SU-DHL-6 (cell line): Measurements from ENCODE around the gene MPND.

Source experiments
- EZH2phosphoT487 ChIP-seq: fragments of 200-600 bp; sonication (generic), shearing (Covaris generic); conservative IDR thresholded peaks from 2 replicates; pipeline ENCODE4 v1.6.1; 2018; ENCODE audit warnings: mild to moderate bottlenecking, antibody characterized with exemption, low read length, moderate library complexity, mixed read lengths
- TF ChIP-seq, protein P1 (sequence below): fragments of 200-600 bp; sonication (generic); IDR thresholded peaks from one replicate; pipeline ENCODE4 v1.5.1; 2017; ENCODE audit warnings: antibody characterized with exemption, mild to moderate bottlenecking, low read length, moderate library complexity; ENCODE audit not compliant: insufficient read depth, poor library complexity, severe bottlenecking

- TF ChIP-seq, protein P1, sequence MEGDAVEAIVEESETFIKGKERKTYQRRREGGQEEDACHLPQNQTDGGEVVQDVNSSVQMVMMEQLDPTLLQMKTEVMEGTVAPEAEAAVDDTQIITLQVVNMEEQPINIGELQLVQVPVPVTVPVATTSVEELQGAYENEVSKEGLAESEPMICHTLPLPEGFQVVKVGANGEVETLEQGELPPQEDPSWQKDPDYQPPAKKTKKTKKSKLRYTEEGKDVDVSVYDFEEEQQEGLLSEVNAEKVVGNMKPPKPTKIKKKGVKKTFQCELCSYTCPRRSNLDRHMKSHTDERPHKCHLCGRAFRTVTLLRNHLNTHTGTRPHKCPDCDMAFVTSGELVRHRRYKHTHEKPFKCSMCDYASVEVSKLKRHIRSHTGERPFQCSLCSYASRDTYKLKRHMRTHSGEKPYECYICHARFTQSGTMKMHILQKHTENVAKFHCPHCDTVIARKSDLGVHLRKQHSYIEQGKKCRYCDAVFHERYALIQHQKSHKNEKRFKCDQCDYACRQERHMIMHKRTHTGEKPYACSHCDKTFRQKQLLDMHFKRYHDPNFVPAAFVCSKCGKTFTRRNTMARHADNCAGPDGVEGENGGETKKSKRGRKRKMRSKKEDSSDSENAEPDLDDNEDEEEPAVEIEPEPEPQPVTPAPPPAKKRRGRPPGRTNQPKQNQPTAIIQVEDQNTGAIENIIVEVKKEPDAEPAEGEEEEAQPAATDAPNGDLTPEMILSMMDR, result no peak
- TF ChIP-seq EZH2phosphoT487, result no peak
These were observed 4.7 kb upstream of the MPND start, which contains the start of gene STAP2 for GRCh38 chr19:4338441-4339355.
